H9 (cell line): ENCODE results near the gene NT5C1B. TPM values are rescaled to one million over a fixed set of nuclear protein-coding genes. Genes with fewer than 3 reads are reported as not detected.

ENCODE experiments used
- DNase-seq: peaks from one replicate; pipeline ENCODE4 v3.0.0-alpha.2; 2017
- H2AFZ ChIP-seq: one replicate; pipeline ENCODE4 v1.6.1; 2013; ENCODE audit warnings: mild to moderate bottlenecking, low read length, control low read depth, moderate library complexity
- H2AK5ac ChIP-seq: 2 replicates; pipeline ENCODE4 v1.6.1; 2013; ENCODE audit warnings: low read length, control low read depth, mixed read lengths; ENCODE audit not compliant: insufficient read length
- H2BK120ac ChIP-seq: one replicate; pipeline ENCODE4 v1.6.1; 2013; ENCODE audit warnings: low read depth, mild to moderate bottlenecking, low read length, control low read depth, inconsistent platforms; ENCODE audit not compliant: poor library complexity, severe bottlenecking
- H2BK12ac ChIP-seq: 2 replicates; pipeline ENCODE4 v1.6.1; 2013; ENCODE audit warnings: low read length, control low read depth, mixed read lengths, low read depth; ENCODE audit not compliant: insufficient read length
- H2BK15ac ChIP-seq: 2 replicates; pipeline ENCODE4 v1.6.1; 2013; ENCODE audit warnings: low read depth, low read length, control low read depth
- H2BK20ac ChIP-seq: one replicate; pipeline ENCODE4 v1.6.1; 2013; ENCODE audit warnings: low read depth, mild to moderate bottlenecking, low read length, control low read depth, inconsistent platforms; ENCODE audit not compliant: poor library complexity, severe bottlenecking
- H2BK5ac ChIP-seq: 2 replicates; pipeline ENCODE4 v1.6.1; 2013; ENCODE audit warnings: low read length, control low read depth, mixed read lengths; ENCODE audit not compliant: insufficient read length
- H3K14ac ChIP-seq: 2 replicates; pipeline ENCODE4 v1.6.1; 2013; ENCODE audit warnings: low read length, control low read depth; ENCODE audit not compliant: insufficient read depth
- H3K18ac ChIP-seq: 2 replicates; pipeline ENCODE4 v1.6.1; 2013; ENCODE audit warnings: low read depth, mild to moderate bottlenecking, mixed read lengths, low read length, control low read depth; ENCODE audit not compliant: insufficient read length
- H3K23ac ChIP-seq: 2 replicates; pipeline ENCODE4 v1.6.1; 2013; ENCODE audit warnings: low read length, control low read depth, mixed read lengths, low read depth; ENCODE audit not compliant: insufficient read length
- H3K23me2 ChIP-seq: 2 replicates; pipeline ENCODE4 v1.6.1; 2013; ENCODE audit warnings: low read depth, mild to moderate bottlenecking, mixed read lengths, low read length, control low read depth; ENCODE audit not compliant: insufficient read length, poor library complexity, severe bottlenecking
- H3K27ac ChIP-seq: 2 replicates; pipeline ENCODE4 v1.5.1; 2013; ENCODE audit warnings: low read length, control low read depth, mixed read lengths, low read depth; ENCODE audit not compliant: insufficient read length
- H3K27me3 ChIP-seq: 2 replicates; pipeline ENCODE4 v1.6.1; 2013; ENCODE audit warnings: low read length, control low read depth, inconsistent platforms; ENCODE audit not compliant: insufficient read depth
- H3K4ac ChIP-seq: 2 replicates; pipeline ENCODE4 v1.6.1; 2013; ENCODE audit warnings: low read depth, mild to moderate bottlenecking, control low read depth, inconsistent platforms, low read length, moderate library complexity
- H3K4me1 ChIP-seq: 2 replicates; pipeline ENCODE4 v1.6.1; 2013; ENCODE audit warnings: low read length, control low read depth, inconsistent platforms; ENCODE audit not compliant: insufficient read depth
- H3K4me2 ChIP-seq: 2 replicates; pipeline ENCODE4 v1.6.1; 2013; ENCODE audit warnings: low read length, control low read depth, mixed read lengths; ENCODE audit not compliant: insufficient read length, insufficient read depth
- H3K56ac ChIP-seq: 2 replicates; pipeline ENCODE4 v1.6.1; 2013; ENCODE audit warnings: low read depth, mild to moderate bottlenecking, mixed read lengths, low read length, control low read depth; ENCODE audit not compliant: insufficient read length
- H3K79me1 ChIP-seq: 2 replicates; pipeline ENCODE4 v1.6.1; 2013; ENCODE audit warnings: low read depth, mild to moderate bottlenecking, moderate library complexity, low read length, control low read depth, inconsistent platforms; ENCODE audit not compliant: insufficient read depth, poor library complexity, severe bottlenecking
- H3K79me2 ChIP-seq: 2 replicates; pipeline ENCODE4 v1.6.1; 2013; ENCODE audit warnings: low read length, control low read depth, inconsistent platforms; ENCODE audit not compliant: insufficient read depth
- H3K9ac ChIP-seq: 2 replicates; pipeline ENCODE4 v1.6.1; 2013; ENCODE audit warnings: low read length, control low read depth, mixed read lengths; ENCODE audit not compliant: insufficient read length; ENCODE audit errors: extremely low read depth
- H3K9me3 ChIP-seq: one replicate; pipeline ENCODE4 v1.6.1; 2013; ENCODE audit warnings: low read depth, low read length, inconsistent platforms; ENCODE audit not compliant: control insufficient read depth
- H3T11ph ChIP-seq: one replicate; pipeline ENCODE4 v1.6.1; 2013; ENCODE audit warnings: mild to moderate bottlenecking, low read length, control low read depth, inconsistent platforms
- H4K20me1 ChIP-seq: one replicate; pipeline ENCODE4 v1.6.1; 2013; ENCODE audit not compliant: control insufficient read depth, insufficient read length, insufficient read depth
- H4K5ac ChIP-seq: 2 replicates; pipeline ENCODE4 v1.6.1; 2013; ENCODE audit warnings: low read depth, mild to moderate bottlenecking, mixed read lengths, low read length, control low read depth; ENCODE audit not compliant: insufficient read length
- H4K8ac ChIP-seq: replicated peaks from 2 replicates; pipeline ENCODE4 v1.6.1; 2013; ENCODE audit warnings: low read length, control low read depth, mixed read lengths, low read depth; ENCODE audit not compliant: insufficient read length
- H4K91ac ChIP-seq: 2 replicates; pipeline ENCODE4 v1.6.1; 2013; ENCODE audit warnings: low read depth, mild to moderate bottlenecking, moderate library complexity, mixed read lengths, low read length, control low read depth; ENCODE audit not compliant: insufficient read length
- H3K27ac Mint-ChIP-seq, 3 experiments: 2 replicates in 2 of 3; 3 replicates in 1 of 3; pipeline ENCODE4 v1.8.0; 2020 to 2021; ENCODE audit warnings: mixed read lengths in 3 of 3, mild to moderate bottlenecking in 1 of 3, moderate library complexity in 1 of 3
- H3K27me3 Mint-ChIP-seq: 2 replicates; pipeline ENCODE4 v1.8.0; 2021; ENCODE audit warnings: low read depth, mild to moderate bottlenecking, moderate library complexity, mixed read lengths
- H3K36me3 Mint-ChIP-seq, 3 experiments: 2 replicates in 2 of 3; 3 replicates in 1 of 3; pipeline ENCODE4 v1.8.0; 2020 to 2021; ENCODE audit warnings: low read depth in 3 of 3, mixed read lengths in 3 of 3; ENCODE audit not compliant: insufficient read depth in 1 of 3
- H3K4me1 Mint-ChIP-seq, 2 experiments: 2 replicates each; pipeline ENCODE4 v1.8.0; 2020; ENCODE audit warnings: mixed read lengths in 2 of 2
- H3K4me3 Mint-ChIP-seq, 2 experiments: 2 replicates in 1 of 2; 3 replicates in 1 of 2; pipeline ENCODE4 v1.8.0; 2020 to 2021; ENCODE audit warnings: mild to moderate bottlenecking in 2 of 2, mixed read lengths in 2 of 2, moderate library complexity in 1 of 2
- H3K9me3 Mint-ChIP-seq, 2 experiments: 2 replicates in 1 of 2; 3 replicates in 1 of 2; pipeline ENCODE4 v1.8.0; 2020; ENCODE audit warnings: mild to moderate bottlenecking in 2 of 2, mixed read lengths in 2 of 2, moderate library complexity in 1 of 2
- total RNA-seq: library from RNA; stranded (reverse); gene quantifications from 2 replicates; pipeline ENCODE4 v1.2.1, GENCODE V29; 2021
- TF ChIP-seq, protein P1 (sequence below): fragments of 200-600 bp; sonication (generic); conservative IDR thresholded peaks from 3 replicates; pipeline ENCODE4 v1.8.0; 2021; ENCODE audit warnings: antibody characterized with exemption, mild to moderate bottlenecking

Gene NT5C1B
- total RNA-seq, 1 experiment from 2014 or later: not detected

DNA sequence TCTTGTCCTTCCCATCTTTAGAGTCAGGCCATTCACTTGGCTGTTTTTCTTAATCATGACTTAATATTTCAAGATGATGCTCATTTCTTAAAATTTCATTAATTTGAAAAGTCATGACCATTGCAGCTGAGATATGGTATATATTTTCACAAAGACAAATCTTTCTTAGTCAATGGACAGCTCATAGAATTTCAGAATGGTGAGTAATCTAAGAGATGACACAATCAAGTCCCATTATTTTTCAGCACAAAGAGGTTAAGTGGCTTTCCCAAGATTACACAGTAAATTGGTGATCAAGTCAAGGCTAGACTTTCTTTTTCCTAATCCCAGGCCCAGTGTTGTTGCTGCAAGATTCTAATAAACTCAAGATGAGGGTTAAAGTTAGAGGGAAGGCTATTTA lies 34.4 kb upstream of the NT5C1B start:
- H4K8ac ChIP-seq: no peak overlapping the region
- H3K4me1 Mint-ChIP-seq: no peaks in the 10 kb centered on the region
- no peak overlapping the region for H2AK5ac ChIP-seq
- no peak overlapping the region for H2BK15ac ChIP-seq
- no peaks in the 10 kb centered on the region for H3K9me3 Mint-ChIP-seq
- H4K5ac ChIP-seq: no peak overlapping the region
- no peaks in the 10 kb centered on the region for H3K9me3 ChIP-seq
- H3K4me3 Mint-ChIP-seq: no peak overlapping the region
- no peaks in the 10 kb centered on the region for H3K27me3 ChIP-seq
- no peaks in the 10 kb centered on the region for H3K79me2 ChIP-seq
- H4K20me1 ChIP-seq: no peaks in the 10 kb centered on the region
- no peaks in the 10 kb centered on the region for H3K27me3 Mint-ChIP-seq
- no peak overlapping the region for H2BK120ac ChIP-seq
- no peak overlapping the region for H2BK12ac ChIP-seq
- no peak overlapping the region for H3K18ac ChIP-seq
- H3K4me2 ChIP-seq: no peak overlapping the region
- no peak overlapping the region for H3K14ac ChIP-seq
- no peak overlapping the region for H3K56ac ChIP-seq
- H3K4me1 ChIP-seq: no peaks in the 10 kb centered on the region
- DNase-seq: no peak
- no peak overlapping the region for H3K27ac Mint-ChIP-seq
- no peaks in the 10 kb centered on the region for H3K79me1 ChIP-seq
- H3K23me2 ChIP-seq: no peaks in the 10 kb centered on the region
- no peak overlapping the region for H4K91ac ChIP-seq
- no peak overlapping the region for H3K4ac ChIP-seq
- H3K27ac ChIP-seq: no peak overlapping the region
- H2BK20ac ChIP-seq: no peak overlapping the region
- no peaks in the 10 kb centered on the region for H3K36me3 Mint-ChIP-seq
- H3K9ac ChIP-seq: no peak overlapping the region
- H2AFZ ChIP-seq: no peak overlapping the region
- TF ChIP-seq, protein P1, sequence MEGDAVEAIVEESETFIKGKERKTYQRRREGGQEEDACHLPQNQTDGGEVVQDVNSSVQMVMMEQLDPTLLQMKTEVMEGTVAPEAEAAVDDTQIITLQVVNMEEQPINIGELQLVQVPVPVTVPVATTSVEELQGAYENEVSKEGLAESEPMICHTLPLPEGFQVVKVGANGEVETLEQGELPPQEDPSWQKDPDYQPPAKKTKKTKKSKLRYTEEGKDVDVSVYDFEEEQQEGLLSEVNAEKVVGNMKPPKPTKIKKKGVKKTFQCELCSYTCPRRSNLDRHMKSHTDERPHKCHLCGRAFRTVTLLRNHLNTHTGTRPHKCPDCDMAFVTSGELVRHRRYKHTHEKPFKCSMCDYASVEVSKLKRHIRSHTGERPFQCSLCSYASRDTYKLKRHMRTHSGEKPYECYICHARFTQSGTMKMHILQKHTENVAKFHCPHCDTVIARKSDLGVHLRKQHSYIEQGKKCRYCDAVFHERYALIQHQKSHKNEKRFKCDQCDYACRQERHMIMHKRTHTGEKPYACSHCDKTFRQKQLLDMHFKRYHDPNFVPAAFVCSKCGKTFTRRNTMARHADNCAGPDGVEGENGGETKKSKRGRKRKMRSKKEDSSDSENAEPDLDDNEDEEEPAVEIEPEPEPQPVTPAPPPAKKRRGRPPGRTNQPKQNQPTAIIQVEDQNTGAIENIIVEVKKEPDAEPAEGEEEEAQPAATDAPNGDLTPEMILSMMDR: no peak
- no peak overlapping the region for H2BK5ac ChIP-seq
- H3T11ph ChIP-seq: no peak overlapping the region
- no peak overlapping the region for H3K23ac ChIP-seq
